Breast epithelium (tissue), 3 donors: Measurements from ENCODE around the gene YAF2.

ENCODE experiments used
- POLR2A ChIP-seq: fragments of 450-650 bp; IDR thresholded peaks from one replicate; pipeline ENCODE4 v1.6.1; 2016; ENCODE audit warnings: antibody characterized with exemption, mild to moderate bottlenecking, moderate library complexity
- TF ChIP-seq, protein P1 (sequence below), 3 donors: fragments of 450-650 bp; IDR thresholded peaks; one replicate each; pipeline ENCODE4 v1.5.1; 2016 to 2017; ENCODE audit warnings: antibody characterized with exemption in 3 of 3, mild to moderate bottlenecking in 3 of 3, moderate library complexity in 3 of 3

DNA sequence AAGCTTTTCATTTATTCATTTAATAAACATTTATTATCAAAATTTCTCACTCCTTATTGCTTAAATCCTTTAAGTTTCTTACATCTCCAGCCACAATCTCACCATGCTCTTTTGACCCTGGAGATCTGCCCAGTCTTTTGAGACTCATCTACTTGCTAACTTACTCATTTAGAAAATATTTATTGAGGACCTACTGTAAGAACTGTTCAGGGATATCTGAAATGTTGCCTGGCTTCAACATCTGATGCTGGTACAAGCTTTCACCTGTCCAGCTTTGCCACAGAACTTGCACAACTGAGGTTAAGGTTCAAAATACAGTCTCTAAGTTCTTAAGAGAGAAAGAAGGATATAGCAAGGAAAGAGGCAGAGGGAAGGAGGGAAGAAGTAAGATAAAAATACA, 75.9 kb downstream of the YAF2 start:
- no peak for TF ChIP-seq POLR2A
- TF ChIP-seq, protein P1, sequence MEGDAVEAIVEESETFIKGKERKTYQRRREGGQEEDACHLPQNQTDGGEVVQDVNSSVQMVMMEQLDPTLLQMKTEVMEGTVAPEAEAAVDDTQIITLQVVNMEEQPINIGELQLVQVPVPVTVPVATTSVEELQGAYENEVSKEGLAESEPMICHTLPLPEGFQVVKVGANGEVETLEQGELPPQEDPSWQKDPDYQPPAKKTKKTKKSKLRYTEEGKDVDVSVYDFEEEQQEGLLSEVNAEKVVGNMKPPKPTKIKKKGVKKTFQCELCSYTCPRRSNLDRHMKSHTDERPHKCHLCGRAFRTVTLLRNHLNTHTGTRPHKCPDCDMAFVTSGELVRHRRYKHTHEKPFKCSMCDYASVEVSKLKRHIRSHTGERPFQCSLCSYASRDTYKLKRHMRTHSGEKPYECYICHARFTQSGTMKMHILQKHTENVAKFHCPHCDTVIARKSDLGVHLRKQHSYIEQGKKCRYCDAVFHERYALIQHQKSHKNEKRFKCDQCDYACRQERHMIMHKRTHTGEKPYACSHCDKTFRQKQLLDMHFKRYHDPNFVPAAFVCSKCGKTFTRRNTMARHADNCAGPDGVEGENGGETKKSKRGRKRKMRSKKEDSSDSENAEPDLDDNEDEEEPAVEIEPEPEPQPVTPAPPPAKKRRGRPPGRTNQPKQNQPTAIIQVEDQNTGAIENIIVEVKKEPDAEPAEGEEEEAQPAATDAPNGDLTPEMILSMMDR (IDR thresholded peaks at IDR 0.05), result no peak
